Right lobe of liver (tissue), 6 donors: ENCODE data around the gene HDAC4. TPM values are rescaled to one million over a fixed set of nuclear protein-coding genes. Genes with fewer than 3 reads are reported as not detected.

Experiments
- ATAC-seq, 4 donors: fragments of 200-7000 bp; cut with Tn5 transposase; one replicate each; pipeline ENCODE4 v1.9.1; 2020; ENCODE audit warnings: mild to moderate bottlenecking in 4 of 4, moderate library complexity in 4 of 4
- DNase-seq, 3 donors: peaks; one replicate each; pipeline ENCODE4 v3.0.0-alpha.2; 2020
- H3K27ac ChIP-seq, 3 donors: fragments of 200-600 bp; one replicate each; pipeline ENCODE4 v1.8.0; 2022
- H3K27me3 ChIP-seq, 2 donors: fragments of 200-600 bp; one replicate each; pipeline ENCODE4 v1.8.0; 2022
- H3K36me3 ChIP-seq, 4 donors: fragments of 200-600 bp; sonication (generic) in 1 of 4; one replicate each; pipeline versions ENCODE4 v1.5.1 to v1.8.0; 2017 to 2022; ENCODE audit warnings: control low read depth in 1 of 4
- H3K4me1 ChIP-seq, 4 donors: fragments of 200-600 bp; sonication (generic) in 1 of 4; one replicate each; pipeline versions ENCODE4 v1.5.1 to v1.8.0; 2017 to 2022; ENCODE audit warnings: control low read depth in 1 of 4
- H3K4me3 ChIP-seq, 3 donors: fragments of 200-600 bp; one replicate each; pipeline ENCODE4 v1.8.0; 2022
- H3K9me3 ChIP-seq, 4 donors: fragments of 200-600 bp; sonication (generic) in 1 of 4; one replicate each; pipeline versions ENCODE4 v1.5.1 to v1.8.0; 2017 to 2022; ENCODE audit warnings: control low read depth in 1 of 4
- POLR2A ChIP-seq: fragments of 450-650 bp; IDR thresholded peaks from one replicate; pipeline ENCODE4 v1.6.1; 2017; ENCODE audit warnings: antibody characterized with exemption, mild to moderate bottlenecking
- WGBS: methylation state at CpG from one replicate; pipeline ENCODE4 v1.1.6; 2018; ENCODE audit warnings: low coverage, low lambda C conversion rate; ENCODE audit not compliant: insufficient coverage; ENCODE audit errors: missing lambda C conversion rate; 5-methylcytosine and 5-hydroxymethylcytosine counted together
- intact Hi-C, 2 donors: fragments of 100-400 bp; cut with DNase I; formaldehyde crosslinking; loops; one replicate each; pipeline versions ENCODE4 v1.11.2 to v1.14.1; 2022
- total RNA-seq, 6 experiments: library from RNA; depleted of rRNA in 2 of 6; stranded (reverse); fragments of >200 nt in 2 of 6; fragmentation: NEBNext Ultra II Directional in 3 of 6; extraction: Animal tissue kit (Norgen Biotek cat#: 25700) in 3 of 6; gene quantifications; one replicate each; pipeline versions ENCODE4 v1.1.0 to v1.2.4, GENCODE V29; 2016 to 2023
- TF ChIP-seq, protein P1 (sequence below), 4 donors: fragments of 200-600 bp in 3 of 4; fragments of 450-650 bp in 1 of 4; IDR thresholded peaks; one replicate each; pipeline versions ENCODE4 v1.5.1 to v1.8.0; 2016 to 2022; ENCODE audit warnings: antibody characterized with exemption in 4 of 4, mild to moderate bottlenecking in 2 of 4
- donor health status: DM: no; HTN: yes; CAD: no.
- donor health status: DM: no; HTN: no; CAD: no.
- donor health status: DM: no; HTN: no; CAD: no.
- donor health status: DM: no; HTN: yes; CAD: no.
- donor health status: DM: no; HTN: yes; CAD: no.

HDAC4 gene
- total RNA-seq, 6 experiments from 2014 or later = 8.9 to 22.4 (median 14.7) TPM

DNA sequence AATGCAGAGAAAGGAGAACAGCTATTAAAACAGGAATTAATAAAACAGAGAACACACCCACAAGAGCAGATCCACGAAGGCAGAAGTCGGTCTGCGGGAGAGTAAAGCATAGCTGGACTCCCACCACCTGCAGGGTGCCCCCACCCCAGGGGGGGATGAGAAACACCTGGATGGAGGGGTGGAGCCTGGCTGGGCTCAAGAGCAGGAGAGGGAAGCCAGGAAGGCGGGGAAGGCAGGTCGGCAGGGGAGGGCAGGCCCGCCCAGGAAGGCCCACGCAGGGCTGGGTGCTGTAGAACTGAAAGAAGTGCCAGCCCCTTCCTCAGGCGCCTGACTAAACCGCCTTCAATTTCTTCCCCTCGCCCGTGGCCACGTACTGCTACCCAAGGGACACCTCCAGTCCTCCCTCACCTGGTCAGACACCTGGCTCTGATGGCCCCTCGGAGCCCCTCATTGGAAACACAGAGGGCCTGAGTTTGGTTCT, 175.4 kb downstream of the HDAC4 start:
- H3K27me3 ChIP-seq = no peaks in the 10 kb centered on the region
- intact Hi-C loops = no loop called here
- no peak for TF ChIP-seq POLR2A
- TF ChIP-seq, protein P1, sequence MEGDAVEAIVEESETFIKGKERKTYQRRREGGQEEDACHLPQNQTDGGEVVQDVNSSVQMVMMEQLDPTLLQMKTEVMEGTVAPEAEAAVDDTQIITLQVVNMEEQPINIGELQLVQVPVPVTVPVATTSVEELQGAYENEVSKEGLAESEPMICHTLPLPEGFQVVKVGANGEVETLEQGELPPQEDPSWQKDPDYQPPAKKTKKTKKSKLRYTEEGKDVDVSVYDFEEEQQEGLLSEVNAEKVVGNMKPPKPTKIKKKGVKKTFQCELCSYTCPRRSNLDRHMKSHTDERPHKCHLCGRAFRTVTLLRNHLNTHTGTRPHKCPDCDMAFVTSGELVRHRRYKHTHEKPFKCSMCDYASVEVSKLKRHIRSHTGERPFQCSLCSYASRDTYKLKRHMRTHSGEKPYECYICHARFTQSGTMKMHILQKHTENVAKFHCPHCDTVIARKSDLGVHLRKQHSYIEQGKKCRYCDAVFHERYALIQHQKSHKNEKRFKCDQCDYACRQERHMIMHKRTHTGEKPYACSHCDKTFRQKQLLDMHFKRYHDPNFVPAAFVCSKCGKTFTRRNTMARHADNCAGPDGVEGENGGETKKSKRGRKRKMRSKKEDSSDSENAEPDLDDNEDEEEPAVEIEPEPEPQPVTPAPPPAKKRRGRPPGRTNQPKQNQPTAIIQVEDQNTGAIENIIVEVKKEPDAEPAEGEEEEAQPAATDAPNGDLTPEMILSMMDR (IDR thresholded peaks at IDR 0.05) = no peak
- no peaks in the 10 kb centered on the region for H3K9me3 ChIP-seq
- peak in 2 of 3 donors; percentile 26 to 47 for DNase-seq
- no peaks in the 10 kb centered on the region for H3K36me3 ChIP-seq
- no peak for ATAC-seq
- peak overlapping the region in 1 of 3 donors; percentile 12 for H3K27ac ChIP-seq
- 65% methylated on average over 3 of the region's 13 CpGs for WGBS
- peaks cover 0 to 59% (median 32%) of the 10 kb centered on the region in 4 donors for H3K4me1 ChIP-seq
- no peak overlapping the region for H3K4me3 ChIP-seq

- Histone ChIP-seq H3K4me1 (peaks cover 0 to 59% (median 32%) of the 10 kb centered on the region in 4 donors), H3K4me3 (no peak overlapping the region), H3K36me3 (no peaks in the 10 kb centered on the region), H3K9me3 (no peaks in the 10 kb centered on the region), H3K27me3 (no peaks in the 10 kb centered on the region), H3K27ac (no peak overlapping the region)
- intact Hi-C loops = no loop called here
- no peak for TF ChIP-seq POLR2A
- DNase-seq (no peak), ATAC-seq (no peak)
- WGBS = 61% methylated on average over 2 of the region's 2 CpGs
Observed at GRCh38 chr2:239224955-239225354, 175.9 kb downstream of the HDAC4 start.

DNA sequence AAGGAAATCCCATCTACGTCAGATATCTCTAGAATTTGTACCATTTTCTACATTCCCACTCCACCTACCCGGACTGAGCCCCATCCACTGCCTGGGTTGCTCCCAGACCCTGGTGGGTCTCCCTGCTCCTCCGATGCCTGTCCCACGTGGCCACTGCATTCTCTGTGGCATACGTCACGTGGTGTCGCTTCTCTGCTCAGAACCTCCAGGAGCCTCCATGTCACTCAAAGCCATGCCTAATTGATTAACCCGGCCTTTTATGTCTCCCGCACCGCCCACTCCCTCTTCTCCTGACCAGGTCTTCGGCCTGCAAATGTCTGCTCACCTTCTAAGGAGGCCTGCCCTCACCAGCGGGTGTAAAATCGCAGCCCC, 176.6 kb downstream of the HDAC4 start:
- Histone ChIP-seq H3K27me3 (no peaks in the 10 kb centered on the region), H3K27ac (peak overlapping the region in 2 of 3 donors; percentile 47 to 71), H3K4me1 (peaks cover 0 to 59% (median 32%) of the 10 kb centered on the region in 4 donors), H3K4me3 (no peak overlapping the region), H3K36me3 (no peaks in the 10 kb centered on the region), H3K9me3 (no peaks in the 10 kb centered on the region)
- WGBS = 75% methylated on average over 13 of the region's 13 CpGs
- DNase-seq (peak in 1 of 3 donors; percentile 51), ATAC-seq (no peak)
- intact Hi-C loops = no loop called here
- TF ChIP-seq, protein P1 (IDR thresholded peaks at IDR 0.05) = no peak
- TF ChIP-seq POLR2A = no peak

DNA sequence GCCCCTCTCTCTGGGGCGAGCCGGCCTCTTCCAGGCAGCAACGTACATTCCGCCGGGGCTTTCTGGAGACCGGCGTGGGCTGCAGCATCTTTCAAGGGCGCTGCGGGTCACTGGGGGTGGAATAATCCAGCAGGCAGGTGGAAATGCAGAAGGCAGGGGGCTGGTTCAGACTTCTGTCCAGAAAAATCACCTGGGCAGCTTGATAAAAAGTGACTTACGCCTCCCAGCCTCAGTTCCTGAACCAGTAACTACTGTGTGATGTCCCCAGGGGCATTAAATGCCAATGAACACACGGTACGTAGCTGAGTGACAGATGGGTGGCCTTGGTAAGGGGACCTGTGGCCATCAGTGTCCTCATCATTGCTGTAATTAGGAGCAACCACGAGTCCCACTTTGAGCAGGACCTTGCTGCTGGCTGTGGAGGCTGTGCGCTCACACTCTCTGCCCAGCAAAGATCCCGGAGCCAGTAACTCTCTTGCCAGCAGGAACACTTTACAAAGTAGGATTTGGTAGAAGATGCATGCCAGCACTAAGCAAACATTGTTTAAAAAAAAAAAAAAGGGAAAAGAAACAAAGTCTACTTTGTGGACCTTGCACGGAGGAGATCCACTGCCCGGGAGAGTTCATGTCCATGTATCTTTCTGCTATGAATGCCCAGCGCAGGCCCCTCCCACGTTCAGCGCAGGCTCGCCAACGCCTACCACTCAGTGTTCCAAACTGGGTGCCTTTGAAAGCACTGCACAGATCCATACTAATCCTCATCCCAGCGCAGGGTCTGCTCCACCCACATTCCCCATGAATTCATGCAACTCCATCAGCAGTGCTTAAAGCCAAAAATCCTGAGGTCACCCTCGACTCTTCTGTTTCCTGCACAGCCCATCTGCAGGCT, 177.3 kb downstream of the HDAC4 start:
- peaks cover 0 to 59% (median 32%) of the 10 kb centered on the region in 4 donors for H3K4me1 ChIP-seq
- 16% methylated on average over 15 of the region's 24 CpGs for WGBS
- H3K9me3 ChIP-seq = no peaks in the 10 kb centered on the region
- peak overlapping the region; percentile 71 to 79 (median 78) for H3K27ac ChIP-seq
- no peaks in the 10 kb centered on the region for H3K27me3 ChIP-seq
- DNase-seq = peak; percentile 84 to 94 (median 91)
- TF ChIP-seq POLR2A = no peak
- TF ChIP-seq, protein P1 (IDR thresholded peaks at IDR 0.05) = no peak
- ATAC-seq = peak; percentile 85 to 92 (median 88)
- peak overlapping the region in 2 of 3 donors; percentile 0 to 6 for H3K4me3 ChIP-seq
- no peaks in the 10 kb centered on the region for H3K36me3 ChIP-seq
- intact Hi-C loops = no loop called here

DNA sequence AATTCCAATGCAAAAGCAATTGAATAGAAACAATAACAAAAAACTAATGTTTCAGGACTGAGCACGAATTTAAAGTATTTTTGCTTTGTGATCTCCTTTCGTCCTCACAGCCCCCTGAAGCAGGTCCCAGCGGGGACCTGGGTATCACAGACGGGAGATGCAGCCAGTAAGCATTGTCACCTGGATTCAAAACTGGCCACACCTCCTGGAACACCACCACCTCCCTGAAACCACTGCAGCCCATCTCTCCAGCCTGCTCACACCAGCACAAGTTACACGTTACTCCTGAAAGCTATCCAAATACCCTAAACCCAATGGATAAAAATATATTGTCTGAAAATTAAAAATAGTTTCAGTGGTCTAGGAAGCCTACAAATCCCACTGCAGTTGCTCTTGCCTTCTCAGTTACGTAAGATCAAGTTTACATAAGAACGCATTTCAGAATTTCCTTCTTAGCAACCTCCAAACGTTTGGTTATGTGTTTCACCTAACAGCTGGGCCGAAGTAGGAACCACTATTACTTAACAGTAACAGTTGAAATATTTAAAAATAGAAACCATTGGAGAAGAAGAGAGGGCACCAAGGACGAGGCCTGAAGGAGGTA, 178.0 kb downstream of the HDAC4 start:
- Histone ChIP-seq H3K36me3 (no peaks in the 10 kb centered on the region), H3K27ac (peak overlapping the region; percentile 71 to 79 (median 78)), H3K9me3 (no peaks in the 10 kb centered on the region), H3K27me3 (no peaks in the 10 kb centered on the region), H3K4me3 (peak overlapping the region in 2 of 3 donors; percentile 0 to 6), H3K4me1 (peaks cover 0 to 55% (median 32%) of the 10 kb centered on the region in 4 donors)
- ATAC-seq (peak in 3 of 4 donors; percentile 4 to 31 (median 20)), DNase-seq (peak in 1 of 3 donors; percentile 47)
- TF ChIP-seq, protein P1 (IDR thresholded peaks at IDR 0.05) = no peak
- TF ChIP-seq POLR2A = no peak
- intact Hi-C loops = no loop called here
- WGBS = 30% methylated on average over 10 of the region's 10 CpGs
